ENCODE results near the gene CALML3.

Gene CALML3

DNA sequence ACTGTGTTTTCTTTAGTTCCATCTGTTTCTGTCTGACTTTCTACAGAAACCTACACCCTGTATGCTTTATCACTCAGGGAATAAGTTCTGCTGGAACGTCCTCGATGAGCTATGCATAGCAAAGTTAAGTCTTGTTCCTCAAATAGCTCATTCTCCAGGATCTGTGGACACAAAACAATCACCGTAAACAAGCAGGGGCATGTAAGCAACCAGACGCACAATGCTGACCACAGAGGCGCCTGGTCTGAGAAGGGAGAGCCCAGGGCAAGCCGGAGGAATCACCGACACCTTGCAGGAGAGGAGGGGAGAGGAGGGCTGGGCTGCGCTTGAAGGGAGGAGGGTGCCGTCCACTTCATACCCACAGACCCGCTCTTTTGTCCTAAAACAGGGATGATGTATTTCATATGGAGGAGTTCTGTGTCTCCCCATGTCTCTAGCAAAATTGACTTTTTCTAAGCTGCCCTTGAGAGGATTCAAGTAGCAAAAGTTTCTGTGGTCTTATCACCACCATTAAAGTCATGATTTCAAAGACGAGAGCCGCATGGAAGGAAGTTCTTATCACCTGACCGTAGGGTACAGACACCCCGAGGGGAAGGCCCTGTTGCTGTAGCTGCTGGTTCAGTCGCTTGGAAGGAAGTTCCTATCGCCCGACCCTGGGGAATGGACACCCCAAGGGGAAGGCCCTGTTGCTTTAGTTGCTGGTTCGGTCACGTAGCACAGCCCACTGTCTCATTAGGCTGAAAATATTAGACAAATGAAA is 14.3 kb downstream of the CALML3 start:
- Histone ChIP-seq H3K27me3 (no peaks in the 10 kb centered on the region), H3K9me3 (no peaks in the 10 kb centered on the region), H3K4me1 (no peaks in the 10 kb centered on the region), H3K36me3 (no peaks in the 10 kb centered on the region), H3K4me3 (ENCODE audit: low read depth, low read length) (no peak overlapping the region)
- TF ChIP-seq, protein P1, sequence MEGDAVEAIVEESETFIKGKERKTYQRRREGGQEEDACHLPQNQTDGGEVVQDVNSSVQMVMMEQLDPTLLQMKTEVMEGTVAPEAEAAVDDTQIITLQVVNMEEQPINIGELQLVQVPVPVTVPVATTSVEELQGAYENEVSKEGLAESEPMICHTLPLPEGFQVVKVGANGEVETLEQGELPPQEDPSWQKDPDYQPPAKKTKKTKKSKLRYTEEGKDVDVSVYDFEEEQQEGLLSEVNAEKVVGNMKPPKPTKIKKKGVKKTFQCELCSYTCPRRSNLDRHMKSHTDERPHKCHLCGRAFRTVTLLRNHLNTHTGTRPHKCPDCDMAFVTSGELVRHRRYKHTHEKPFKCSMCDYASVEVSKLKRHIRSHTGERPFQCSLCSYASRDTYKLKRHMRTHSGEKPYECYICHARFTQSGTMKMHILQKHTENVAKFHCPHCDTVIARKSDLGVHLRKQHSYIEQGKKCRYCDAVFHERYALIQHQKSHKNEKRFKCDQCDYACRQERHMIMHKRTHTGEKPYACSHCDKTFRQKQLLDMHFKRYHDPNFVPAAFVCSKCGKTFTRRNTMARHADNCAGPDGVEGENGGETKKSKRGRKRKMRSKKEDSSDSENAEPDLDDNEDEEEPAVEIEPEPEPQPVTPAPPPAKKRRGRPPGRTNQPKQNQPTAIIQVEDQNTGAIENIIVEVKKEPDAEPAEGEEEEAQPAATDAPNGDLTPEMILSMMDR (IDR thresholded peaks at IDR 0.05; ENCODE audit: low read depth, low read length), result no peak
- no peak for DNase-seq

DNA sequence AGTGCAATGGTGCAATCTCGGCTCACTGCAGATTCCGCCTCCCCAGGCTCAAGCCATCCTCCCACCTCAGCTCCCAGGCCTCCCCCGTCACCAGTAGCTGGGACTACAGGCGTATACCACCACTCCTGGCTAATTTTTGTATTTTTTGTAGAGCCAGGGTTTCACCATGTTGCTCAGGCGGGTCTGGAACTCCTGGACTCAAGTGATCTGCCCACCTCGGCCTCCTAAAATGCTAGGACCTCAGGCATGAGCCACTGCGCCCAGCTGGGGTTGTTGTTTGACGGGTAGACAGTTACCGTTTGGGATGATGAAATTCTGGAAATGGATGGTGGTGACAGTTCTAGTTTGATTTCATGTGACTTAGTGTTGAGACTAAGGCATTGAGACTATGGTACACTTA is 15.3 kb downstream of the CALML3 start:
- H3K9me3 ChIP-seq, result no peaks in the 10 kb centered on the region
- DNase-seq, result no peak
- no peaks in the 10 kb centered on the region for H3K27me3 ChIP-seq
- no peaks in the 10 kb centered on the region for H3K36me3 ChIP-seq
- TF ChIP-seq, protein P1 (IDR thresholded peaks at IDR 0.05; ENCODE audit: low read depth, low read length), result no peak
- H3K4me3 ChIP-seq (ENCODE audit: low read depth, low read length), result no peak overlapping the region
- no peaks in the 10 kb centered on the region for H3K4me1 ChIP-seq

DNA sequence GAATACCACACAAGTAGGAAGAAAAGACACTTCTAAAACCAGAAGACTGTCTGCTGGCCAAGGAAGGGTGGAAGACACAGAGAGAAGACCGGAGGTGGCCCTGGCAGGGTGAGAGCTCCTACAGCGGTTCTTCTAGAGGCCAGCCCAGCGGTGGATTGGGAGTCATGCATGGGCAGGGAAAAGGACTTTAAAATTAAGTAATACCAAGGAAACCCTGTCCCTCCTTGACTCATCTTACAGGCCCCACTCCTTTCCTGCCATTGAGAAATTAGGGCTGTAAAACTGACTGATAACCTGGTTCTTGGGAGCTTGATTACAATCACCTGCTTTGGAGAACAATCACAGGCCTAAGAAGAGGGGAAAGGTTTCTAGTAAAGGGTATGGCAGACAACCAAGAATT is 16.1 kb downstream of the CALML3 start:
- TF ChIP-seq, protein P1 (IDR thresholded peaks at IDR 0.05; ENCODE audit: low read depth, low read length), result no peak
- no peak for DNase-seq
- Histone ChIP-seq H3K36me3 (no peaks in the 10 kb centered on the region), H3K27me3 (no peaks in the 10 kb centered on the region), H3K9me3 (no peaks in the 10 kb centered on the region), H3K4me1 (no peaks in the 10 kb centered on the region), H3K4me3 (ENCODE audit: low read depth, low read length) (no peak overlapping the region)

DNA sequence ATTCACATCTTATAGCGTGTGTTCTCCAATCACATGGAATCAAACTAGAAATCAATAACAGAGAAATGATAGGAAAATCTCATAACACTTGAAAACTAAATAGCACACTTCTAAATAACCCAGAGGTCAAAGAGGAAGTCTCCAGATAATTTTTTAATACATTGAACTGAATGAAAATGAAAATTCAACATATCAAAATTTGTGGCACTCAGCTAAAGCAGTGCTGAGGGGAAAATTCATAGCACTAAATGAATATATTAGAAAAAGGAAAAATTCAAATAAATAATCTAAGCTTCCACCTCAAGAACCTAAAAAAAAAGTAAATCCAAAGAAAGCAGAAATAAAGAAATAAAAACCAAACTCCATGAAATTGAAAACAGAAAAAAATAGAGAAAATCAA is 17.3 kb downstream of the CALML3 start:
- no peaks in the 10 kb centered on the region for H3K27me3 ChIP-seq
- TF ChIP-seq, protein P1 (IDR thresholded peaks at IDR 0.05; ENCODE audit: low read depth, low read length), result no peak
- H3K4me1 ChIP-seq, result no peaks in the 10 kb centered on the region
- no peaks in the 10 kb centered on the region for H3K9me3 ChIP-seq
- H3K4me3 ChIP-seq (ENCODE audit: low read depth, low read length), result no peak overlapping the region
- no peak for DNase-seq
- no peaks in the 10 kb centered on the region for H3K36me3 ChIP-seq

DNA sequence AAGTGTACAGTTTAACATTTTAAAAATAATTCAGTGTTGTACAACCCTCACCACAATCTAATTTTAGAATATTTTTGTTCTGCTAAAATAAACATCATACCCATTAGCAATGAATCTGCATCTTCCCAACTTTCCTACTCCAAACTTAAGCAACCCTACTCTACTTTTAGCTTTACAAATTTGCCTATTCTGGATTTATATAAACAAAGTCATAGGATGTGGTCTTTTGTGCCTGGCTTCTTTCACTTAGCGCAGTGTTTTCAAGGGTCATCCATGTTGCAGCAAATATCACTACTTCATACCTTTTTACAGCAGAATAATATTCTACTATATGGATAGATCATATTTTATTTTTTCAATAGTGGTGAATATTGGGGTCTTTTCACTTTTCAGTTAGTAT is 18.9 kb downstream of the CALML3 start:
- no peak overlapping the region for H3K4me3 ChIP-seq (ENCODE audit: low read depth, low read length)
- no peak for DNase-seq
- no peaks in the 10 kb centered on the region for H3K36me3 ChIP-seq
- no peaks in the 10 kb centered on the region for H3K27me3 ChIP-seq
- H3K4me1 ChIP-seq, result no peaks in the 10 kb centered on the region
- H3K9me3 ChIP-seq, result no peaks in the 10 kb centered on the region
- TF ChIP-seq, protein P1 (IDR thresholded peaks at IDR 0.05; ENCODE audit: low read depth, low read length), result no peak

DNA sequence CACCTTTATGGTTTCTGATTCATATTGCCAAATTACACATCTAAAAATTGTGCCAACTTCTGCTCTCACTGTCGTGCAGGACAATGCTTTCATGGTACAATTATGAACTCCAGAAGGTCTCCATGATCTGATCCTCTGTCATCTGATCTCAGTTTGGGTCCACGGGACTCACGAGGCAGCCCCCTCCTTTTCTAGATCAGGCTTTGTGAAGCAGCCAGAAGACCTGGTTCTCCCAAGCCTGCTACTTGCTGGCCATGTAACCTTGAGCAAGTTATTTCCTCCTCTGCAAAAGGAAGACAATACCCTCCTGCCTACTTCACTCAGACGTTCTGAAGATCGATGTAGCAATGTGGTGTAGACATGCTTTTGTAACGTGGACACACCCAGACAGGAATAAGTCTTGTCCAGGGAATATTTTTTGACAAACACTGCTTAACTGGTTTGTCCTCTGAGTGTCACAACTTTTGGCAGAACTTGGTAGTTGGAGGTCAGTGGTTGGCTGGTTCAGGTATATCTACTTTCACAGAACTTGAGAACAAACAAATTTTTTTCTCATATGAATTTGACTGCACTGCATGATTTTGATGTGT is 19.6 kb downstream of the CALML3 start:
- TF ChIP-seq, protein P1 (IDR thresholded peaks at IDR 0.05; ENCODE audit: low read depth, low read length), result no peak
- no peak overlapping the region for H3K4me3 ChIP-seq (ENCODE audit: low read depth, low read length)
- no peaks in the 10 kb centered on the region for H3K4me1 ChIP-seq
- DNase-seq, result no peak
- H3K9me3 ChIP-seq, result no peaks in the 10 kb centered on the region
- no peaks in the 10 kb centered on the region for H3K27me3 ChIP-seq
- no peaks in the 10 kb centered on the region for H3K36me3 ChIP-seq

Data from BE2C (cell line).